Midbrain (tissue), 1 donor: ENCODE data around the gene LRRC32.

Experiments
- DNase-seq: peaks from one replicate; lab custom pipeline; 2025; lab: John Stamatoyannopoulos, UW

LRRC32 gene

GRCh38 chr11:76699451-76700091 lies 29.0 kb upstream of the LRRC32 start:
- DNase-seq, result no peak

- DNase-seq, result no peak
These were observed 27.9 kb upstream of the LRRC32 start for GRCh38 chr11:76698321-76699043.

- DNase-seq, result no peak
These were observed 26.2 kb upstream of the LRRC32 start for GRCh38 chr11:76696756-76697155.

- DNase-seq, result no peak
These were observed 25.2 kb upstream of the LRRC32 start for GRCh38 chr11:76695771-76696170.

- no peak for DNase-seq
These were observed 24.6 kb upstream of the LRRC32 start for GRCh38 chr11:76695133-76695532.

GRCh38 chr11:76694664-76695063 lies 24.1 kb upstream of the LRRC32 start:
- no peak for DNase-seq

- DNase-seq, result no peak
These were observed 23.3 kb upstream of the LRRC32 start for GRCh38 chr11:76693806-76694205.

- DNase-seq, result no peak
These were observed 22.4 kb upstream of the LRRC32 start for GRCh38 chr11:76692956-76693355.

- DNase-seq, result no peak
These were observed 21.1 kb upstream of the LRRC32 start for GRCh38 chr11:76691655-76692054.

GRCh38 chr11:76690736-76691135 lies 20.2 kb upstream of the LRRC32 start:
- DNase-seq, result no peak

- no peak for DNase-seq
These were observed 19.0 kb upstream of the LRRC32 start for GRCh38 chr11:76689313-76690260.

- no peak for DNase-seq
These were observed 17.6 kb upstream of the LRRC32 start for GRCh38 chr11:76688146-76688545.

- DNase-seq, result no peak
These were observed 15.9 kb upstream of the LRRC32 start for GRCh38 chr11:76686261-76687079.

- no peak for DNase-seq
These were observed 15.3 kb upstream of the LRRC32 start for GRCh38 chr11:76685831-76686230.

GRCh38 chr11:76685237-76685636 lies 14.7 kb upstream of the LRRC32 start:
- DNase-seq, result no peak

- no peak for DNase-seq
These were observed 14.0 kb upstream of the LRRC32 start for GRCh38 chr11:76684516-76684915.

- DNase-seq, result no peak
These were observed 12.9 kb upstream of the LRRC32 start for GRCh38 chr11:76683161-76684095.

GRCh38 chr11:76682684-76683083 lies 12.1 kb upstream of the LRRC32 start:
- DNase-seq, result no peak

- no peak for DNase-seq
These were observed 11.6 kb upstream of the LRRC32 start for GRCh38 chr11:76682106-76682505.
